Psoas muscle (tissue), 8 donors: ENCODE results near the gene PHF21B. TPM values are rescaled to one million over a fixed set of nuclear protein-coding genes. Genes with fewer than 3 reads are reported as not detected.

Experiments
- ATAC-seq, 4 donors: fragments of 200-7000 bp; cut with Tn5 transposase; one replicate each; pipeline ENCODE4 v1.9.1; 2020; ENCODE audit warnings: moderate library complexity in 3 of 4, mild to moderate bottlenecking in 2 of 4
- DNase-seq, 2 donors: peaks; one replicate each; pipeline ENCODE4 v3.0.0-alpha.2; 2020
- H3K27ac ChIP-seq: fragments of 200-600 bp; one replicate; pipeline ENCODE4 v1.8.0; 2022
- H3K27me3 ChIP-seq, 3 donors: fragments of 200-600 bp in 1 of 3; one replicate each; pipeline versions ENCODE4 v1.6.1 to v1.8.0; 2013 to 2022; ENCODE audit warnings: low read length in 2 of 3, mild to moderate bottlenecking in 2 of 3, moderate library complexity in 1 of 3; ENCODE audit not compliant: insufficient read depth in 3 of 3
- H3K36me3 ChIP-seq, 2 donors: fragments of 200-600 bp in 1 of 2; one replicate each; pipeline versions ENCODE4 v1.6.1 to v1.8.0; 2013 to 2022; ENCODE audit warnings: low read depth in 1 of 2, mild to moderate bottlenecking in 1 of 2, moderate library complexity in 1 of 2; ENCODE audit not compliant: insufficient read depth in 1 of 2
- H3K4me1 ChIP-seq: fragments of 200-600 bp; one replicate; pipeline ENCODE4 v1.8.0; 2022
- H3K4me3 ChIP-seq: fragments of 200-600 bp; one replicate; pipeline ENCODE4 v1.8.0; 2022; ENCODE audit warnings: mild to moderate bottlenecking
- H3K9me3 ChIP-seq: fragments of 200-600 bp; one replicate; pipeline ENCODE4 v1.8.0; 2022
- WGBS, 3 donors: extraction: QIAGEN DNeasy Blood & Tissue Kit; methylation state at CpG; one replicate each; pipeline versions ENCODE4 v1.1.6 to v1.1.7; 2013; 5-methylcytosine and 5-hydroxymethylcytosine counted together
- intact Hi-C, 2 donors: fragments of 100-400 bp; cut with DNase I; formaldehyde crosslinking; loops; one replicate each; pipeline versions ENCODE4 v1.11.0 to v1.14.2; 2022
- polyA plus RNA-seq, 3 donors: library from polyadenylated mRNA; stranded (reverse); fragments of 200-250 nt; gene quantifications; one replicate each; pipeline ENCODE4 v1.2.3, GENCODE V29; 2013
- total RNA-seq, 4 donors: library from RNA; stranded (reverse); fragmentation: NEBNext Ultra II Directional in 2 of 4; extraction: Animal tissue kit (Norgen Biotek cat#: 25700) in 2 of 4; gene quantifications; one replicate each; pipeline versions ENCODE4 v1.2.1 to v1.2.4, GENCODE V29; 2021 to 2023
- TF ChIP-seq, protein P1 (sequence below): fragments of 200-600 bp; IDR thresholded peaks from one replicate; pipeline ENCODE4 v1.8.0; 2022; ENCODE audit warnings: antibody characterized with exemption
- donor health status: healthy with polysubstance abuse.
- donor health status: DM: no; HTN: no; CAD: no; lungs with moderate emphysema.
- donor health status: Bipolar disorder and iron deficiency.
- donor health status: healthy.
- donor health status: DM: yes; HTN: yes; CAD: no.
- donor health status: DM: no; HTN: no; CAD: no.
- donor health status: DM: no; HTN: no; CAD: no.
- donor health status: DM: yes; HTN: yes; CAD: no.

Gene PHF21B
- total and polyA plus RNA-seq, 7 donors: 0.03 to 0.58 (median 0.16) TPM; not detected in 1

- no peaks in the 10 kb centered on the region for H3K4me1 ChIP-seq
- TF ChIP-seq, protein P1, sequence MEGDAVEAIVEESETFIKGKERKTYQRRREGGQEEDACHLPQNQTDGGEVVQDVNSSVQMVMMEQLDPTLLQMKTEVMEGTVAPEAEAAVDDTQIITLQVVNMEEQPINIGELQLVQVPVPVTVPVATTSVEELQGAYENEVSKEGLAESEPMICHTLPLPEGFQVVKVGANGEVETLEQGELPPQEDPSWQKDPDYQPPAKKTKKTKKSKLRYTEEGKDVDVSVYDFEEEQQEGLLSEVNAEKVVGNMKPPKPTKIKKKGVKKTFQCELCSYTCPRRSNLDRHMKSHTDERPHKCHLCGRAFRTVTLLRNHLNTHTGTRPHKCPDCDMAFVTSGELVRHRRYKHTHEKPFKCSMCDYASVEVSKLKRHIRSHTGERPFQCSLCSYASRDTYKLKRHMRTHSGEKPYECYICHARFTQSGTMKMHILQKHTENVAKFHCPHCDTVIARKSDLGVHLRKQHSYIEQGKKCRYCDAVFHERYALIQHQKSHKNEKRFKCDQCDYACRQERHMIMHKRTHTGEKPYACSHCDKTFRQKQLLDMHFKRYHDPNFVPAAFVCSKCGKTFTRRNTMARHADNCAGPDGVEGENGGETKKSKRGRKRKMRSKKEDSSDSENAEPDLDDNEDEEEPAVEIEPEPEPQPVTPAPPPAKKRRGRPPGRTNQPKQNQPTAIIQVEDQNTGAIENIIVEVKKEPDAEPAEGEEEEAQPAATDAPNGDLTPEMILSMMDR: no peak
- no peak overlapping the region for H3K4me3 ChIP-seq
- intact Hi-C loops: no loop called here
- 81 to 85% (median 85%) methylated on average over 20 of the region's 20 CpGs for WGBS, 3 donors
- H3K36me3 ChIP-seq: no peaks in the 10 kb centered on the region
- ATAC-seq (no peak), DNase-seq (no peak)
- peaks cover 0 to 6% (median 0%) of the 10 kb centered on the region in 3 donors for H3K27me3 ChIP-seq
- H3K27ac ChIP-seq: no peak overlapping the region
- H3K9me3 ChIP-seq: no peaks in the 10 kb centered on the region
These were observed 116.7 kb downstream of the PHF21B start for GRCh38 chr22:44892803-44893730.

DNA sequence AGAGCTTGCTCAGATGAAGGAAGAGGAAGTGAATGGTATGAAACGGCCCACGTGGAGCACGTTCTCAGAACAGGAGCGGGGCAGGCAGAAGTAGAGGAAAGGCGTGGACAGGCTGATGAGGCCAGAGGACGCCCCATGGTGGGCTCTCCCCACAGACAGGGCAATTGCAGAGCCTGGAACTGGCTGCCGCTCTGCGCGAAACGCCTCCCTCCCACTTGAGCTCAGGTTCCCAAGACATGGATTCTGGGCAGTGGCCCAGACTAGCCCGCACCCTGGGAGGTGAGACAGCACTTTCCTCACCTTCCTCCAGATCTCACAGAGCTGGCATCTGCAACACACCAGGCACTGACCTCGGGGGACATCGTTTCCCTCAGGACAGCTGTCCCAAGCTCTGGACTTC lies 117.6 kb downstream of the PHF21B start:
- intact Hi-C loops: no loop called here
- Histone ChIP-seq H3K36me3 (no peaks in the 10 kb centered on the region), H3K9me3 (no peaks in the 10 kb centered on the region), H3K4me1 (no peaks in the 10 kb centered on the region), H3K4me3 (no peak overlapping the region), H3K27me3 (peaks cover 0 to 6% (median 0%) of the 10 kb centered on the region in 3 donors), H3K27ac (no peak overlapping the region)
- no peak for DNase-seq
- no peak for ATAC-seq
- WGBS, 3 donors: 73 to 81% (median 77%) methylated on average over 13 of the region's 13 CpGs
- TF ChIP-seq, protein P1: no peak

GRCh38 chr22:44891791-44892190 lies 118.0 kb downstream of the PHF21B start:
- peak in 1 of 2 donors; percentile 33 for DNase-seq
- Histone ChIP-seq H3K9me3 (no peaks in the 10 kb centered on the region), H3K36me3 (no peaks in the 10 kb centered on the region), H3K4me1 (no peaks in the 10 kb centered on the region), H3K27me3 (peaks cover 0 to 6% (median 0%) of the 10 kb centered on the region in 3 donors), H3K4me3 (no peak overlapping the region), H3K27ac (no peak overlapping the region)
- 79 to 89% (median 85%) methylated on average over 11 of the region's 11 CpGs for WGBS, 3 donors
- intact Hi-C loops: no loop called here
- no peak for ATAC-seq
- TF ChIP-seq, protein P1: no peak

DNA sequence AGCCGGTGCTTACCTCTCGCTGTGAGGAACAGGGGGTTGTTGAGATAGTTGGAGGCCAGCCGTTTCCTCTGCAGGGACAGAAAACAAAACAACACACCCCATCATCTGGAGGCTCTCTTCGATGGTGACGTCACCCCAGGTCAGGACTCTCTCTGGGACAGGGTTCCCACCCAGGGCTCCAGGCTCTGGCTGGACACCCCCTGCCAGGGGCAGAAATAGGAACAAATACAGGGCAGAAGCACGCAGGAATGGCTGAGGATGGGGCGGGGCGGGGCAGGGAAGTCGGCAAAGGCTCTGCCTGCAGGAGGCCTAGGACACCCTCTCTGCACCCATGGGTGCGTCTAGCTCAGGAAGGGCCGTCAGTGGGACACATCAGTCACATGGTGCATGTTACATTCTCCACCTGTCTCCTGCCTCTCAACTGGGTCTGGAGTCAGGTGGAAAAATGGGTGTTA lies 118.5 kb downstream of the PHF21B start:
- Histone ChIP-seq H3K4me3 (no peak overlapping the region), H3K27ac (no peak overlapping the region), H3K4me1 (no peaks in the 10 kb centered on the region), H3K9me3 (no peaks in the 10 kb centered on the region), H3K36me3 (no peaks in the 10 kb centered on the region), H3K27me3 (peaks cover 0 to 6% (median 0%) of the 10 kb centered on the region in 3 donors)
- ATAC-seq (no peak), DNase-seq (peak in 1 of 2 donors; percentile 28)
- TF ChIP-seq, protein P1: no peak
- intact Hi-C loops: no loop called here
- WGBS, 3 donors: 75 to 85% (median 77%) methylated on average over 11 of the region's 11 CpGs
